ENCODE measurements around the gene PPP1R12C. TPM values are rescaled to one million over a fixed set of nuclear protein-coding genes. Genes with fewer than 3 reads are reported as not detected.
A peak's percentile ranks its signal among the peaks of the same experiment; 100 is the strongest.

The PPP1R12C gene
- total and polyA plus RNA-seq, 10 of the 15 experiments (the other 5 are each of a cell fraction or from before 2014, with no cell fraction given): 1.4 to 84.7 (median 20.5) TPM

DNA sequence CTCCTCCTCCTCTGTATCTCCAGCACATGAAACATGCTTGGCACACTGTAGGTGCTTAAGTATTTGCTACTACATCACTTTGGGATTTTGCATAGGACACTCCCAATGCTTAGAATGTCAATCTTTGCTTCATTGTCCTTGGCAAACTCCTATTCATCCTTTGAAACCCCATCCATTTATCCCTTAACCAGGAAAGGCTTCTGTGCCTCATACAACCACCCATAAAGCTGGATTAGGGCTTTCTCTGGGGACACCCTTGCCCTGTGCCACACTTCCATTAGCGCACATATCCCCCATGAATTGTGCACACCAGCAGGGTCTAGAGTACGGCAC lies 47.6 kb downstream of the PPP1R12C start:
- H4K20me1 ChIP-seq (ENCODE audit: control insufficient read depth, insufficient read depth): no peaks in the 10 kb centered on the region
- POLR2A ChIA-PET: no interaction called here
- no peak for ATAC-seq
- H3K36me3 ChIP-seq (ENCODE audit: control insufficient read depth in 2 of 2, insufficient read depth in 2 of 2, low read length in 1 of 2): no peaks in the 10 kb centered on the region
- no peak for TF ChIP-seq ZNF274 (IDR thresholded peaks at IDR 0.05; ENCODE audit: insufficient read depth, insufficient read length)
- TF ChIP-seq PAX5 (IDR thresholded peaks at IDR 0.05; ENCODE audit: borderline replicate concordance, low read depth, low read length): no peak
- 0 out of 2 replicates have a peak, but pooled peaks have one; percentile 2 for TF ChIP-seq PKNOX1 (IDR thresholded peaks at IDR 0.05)
- RAD21 ChIA-PET (ENCODE audit: unreplicated experiment): no interaction called here
- H3K79me2 ChIP-seq (ENCODE audit: control insufficient read depth, insufficient read depth, low read length): no peaks in the 10 kb centered on the region
- no peak overlapping the region for H3K4me2 ChIP-seq (ENCODE audit: control insufficient read depth, insufficient read depth)
- H3K4me1 ChIP-seq (ENCODE audit: control insufficient read depth, insufficient read depth, low read length): peaks cover 3% of the 10 kb centered on the region
- intact Hi-C loops (cut with micrococcal nuclease; ENCODE audit: unreplicated experiment): no loop called here
- BruUV-seq (replicated peaks): no TSS peak
- DNase-seq (ENCODE audit: low read depth, low spot score): no peak
- H3K27me3 ChIP-seq (replicated peaks in 1 of 2; ENCODE audit: control insufficient read depth in 2 of 2, insufficient read depth in 2 of 2, low read length in 1 of 2): no peaks in the 10 kb centered on the region; a peak in 1 of 4 replicates
- CTCF ChIA-PET: no interaction called here
- no peak overlapping the region for H3K9ac ChIP-seq (ENCODE audit: control insufficient read depth, insufficient read depth, low read length)
- no peak overlapping the region for H3K4me3 ChIP-seq
- H3K27ac ChIP-seq (ENCODE audit: control insufficient read depth, insufficient read depth): no peak overlapping the region
- H3K9me3 ChIP-seq (replicated peaks; ENCODE audit: control insufficient read depth, insufficient read depth, low read length): no peaks in the 10 kb centered on the region
- 91% methylated on average over 2 of the region's 2 CpGs for WGBS (ENCODE audit: insufficient coverage, insufficient replicate concordance, low lambda C conversion rate, missing lambda C conversion rate)
- SMC1A ChIA-PET (ENCODE audit: uncharacterized antibody, unreplicated experiment): interaction anchor here (0.7 kb wide), 1 partner anchor 17 kb away, joined by 3 read pairs; no protein-coding TSS in a partner anchor
- no peak for FAIRE-seq
- in situ Hi-C loops (cut with MboI): no loop called here
- H2AFZ ChIP-seq (ENCODE audit: control insufficient read depth, low read depth, low read length): no peak overlapping the region

- RAD21 ChIA-PET (ENCODE audit: unreplicated experiment): no interaction called here
- Histone ChIP-seq H3K9me3 (replicated peaks; ENCODE audit: control insufficient read depth, insufficient read depth, low read length) (no peaks in the 10 kb centered on the region), H3K36me3 (ENCODE audit: control insufficient read depth in 2 of 2, insufficient read depth in 2 of 2, low read length in 1 of 2) (no peaks in the 10 kb centered on the region), H3K4me1 (ENCODE audit: control insufficient read depth, insufficient read depth, low read length) (peaks cover 3% of the 10 kb centered on the region), H3K27me3 (replicated peaks in 1 of 2; ENCODE audit: control insufficient read depth in 2 of 2, insufficient read depth in 2 of 2, low read length in 1 of 2) (no peaks in the 10 kb centered on the region; a peak in 1 of 4 replicates), H3K4me2 (ENCODE audit: control insufficient read depth, insufficient read depth) (peak overlapping the region; percentile 33), H3K27ac (ENCODE audit: control insufficient read depth, insufficient read depth) (no peak overlapping the region), H3K4me3 (no peak overlapping the region), H3K9ac (ENCODE audit: control insufficient read depth, insufficient read depth, low read length) (no peak overlapping the region), H2AFZ (ENCODE audit: control insufficient read depth, low read depth, low read length) (0 out of 2 replicates have a peak overlapping the region, but pooled peaks have one; percentile 29), H4K20me1 (ENCODE audit: control insufficient read depth, insufficient read depth) (no peaks in the 10 kb centered on the region), H3K79me2 (ENCODE audit: control insufficient read depth, insufficient read depth, low read length) (no peaks in the 10 kb centered on the region)
- FAIRE-seq (peak; percentile 61), DNase-seq (ENCODE audit: low read depth, low spot score) (no peak), ATAC-seq (peak; percentile 86)
- in situ Hi-C loops (cut with MboI): no loop called here
- BruUV-seq (replicated peaks): no TSS peak
- no peak for TF ChIP-seq PAX5 (IDR thresholded peaks at IDR 0.05; ENCODE audit: borderline replicate concordance, low read depth, low read length)
- TF ChIP-seq BHLHE40 (IDR thresholded peaks at IDR 0.05; ENCODE audit: borderline replicate concordance in 1 of 2, low read depth in 2 of 2, low read length in 1 of 2): peak in 1 of 2 experiments; percentile 26; a peak in 1 of 4 replicates
- TF ChIP-seq IKZF1 (conservative IDR thresholded peaks at IDR 0.05): no peak
- 0 out of 2 replicates have a peak, but pooled peaks have one; percentile 4 for TF ChIP-seq PKNOX1 (IDR thresholded peaks at IDR 0.05)
- 0 out of 2 replicates have a peak, but pooled peaks have one; percentile 12 for TF ChIP-seq CREB1 (IDR thresholded peaks at IDR 0.05; ENCODE audit: low read depth)
- POLR2A ChIA-PET: no interaction called here
- CTCF ChIA-PET: no interaction called here
- 7% methylated on average over 23 of the region's 30 CpGs for WGBS (ENCODE audit: insufficient coverage, insufficient replicate concordance, low lambda C conversion rate, missing lambda C conversion rate)
- SMC1A ChIA-PET (ENCODE audit: uncharacterized antibody, unreplicated experiment): no interaction called here
- intact Hi-C loops (cut with micrococcal nuclease; ENCODE audit: unreplicated experiment): no loop called here
Measured at GRCh38 chr19:55068950-55069864, 48.2 kb downstream of the PPP1R12C start.
